Left renal cortex interstitium (tissue), 4 donors: Measurements from ENCODE around the gene RDH14. TPM values are rescaled to one million over a fixed set of nuclear protein-coding genes. Genes with fewer than 3 reads are reported as not detected.

ENCODE experiments used
- DNase-seq, 4 donors: peaks; one replicate each; pipeline ENCODE4 v3.0.0-alpha.2; 2013; ENCODE audit warnings: low read depth in 4 of 4, low spot score in 2 of 4, missing footprints in 1 of 4
- polyA plus RNA-seq, 4 donors: library from polyadenylated mRNA; unstranded; fragments of 120-200 nt; gene quantifications; one replicate each; pipeline ENCODE4 v1.2.1, GENCODE V29; 2013; ENCODE audit not compliant: insufficient read length in 4 of 4

The RDH14 gene
- 10 to 100 TPM; 37.1 to 45.5 (median 42.2) TPM for polyA plus RNA-seq

GRCh38 chr2:18560031-18560796, at the start of gene RDH14:
RDH14 (minus strand) TSS chr2:18560653; CDS start chr2:18560572, 81 bp downstream.
- DNase-seq = peak; percentile 41 to 95 (median 88)

GRCh38 chr2:18610090-18610489, 49.6 kb upstream of the RDH14 start:
- no peak for DNase-seq

GRCh38 chr2:18605115-18605514, 44.7 kb upstream of the RDH14 start:
- no peak for DNase-seq

GRCh38 chr2:18604531-18604885, 44.1 kb upstream of the RDH14 start:
- no peak for DNase-seq

GRCh38 chr2:18603854-18604530, 43.5 kb upstream of the RDH14 start:
- DNase-seq = no peak

GRCh38 chr2:18602298-18602697, 41.8 kb upstream of the RDH14 start:
- no peak for DNase-seq

GRCh38 chr2:18600255-18600613, 39.8 kb upstream of the RDH14 start:
- no peak for DNase-seq

GRCh38 chr2:18599509-18600254, 39.2 kb upstream of the RDH14 start:
- DNase-seq = no peak

GRCh38 chr2:18598848-18599484, 38.5 kb upstream of the RDH14 start:
- DNase-seq = no peak

- DNase-seq = no peak
These were observed 37.2 kb upstream of the RDH14 start for GRCh38 chr2:18597618-18598017.

- DNase-seq = no peak
These were observed 36.5 kb upstream of the RDH14 start for GRCh38 chr2:18596993-18597392.

- no peak for DNase-seq
These were observed 33.0 kb upstream of the RDH14 start for GRCh38 chr2:18593496-18593895.

GRCh38 chr2:18592372-18592771, 31.9 kb upstream of the RDH14 start:
- DNase-seq = no peak

GRCh38 chr2:18589354-18589753, 28.9 kb upstream of the RDH14 start, which contains the start of gene NT5C1B:
NT5C1B (minus strand) TSS chr2:18589569; CDS start chr2:18589468, 101 bp downstream.
- no peak for DNase-seq

- no peak for DNase-seq
These were observed 28.3 kb upstream of the RDH14 start for GRCh38 chr2:18588802-18589201.

- DNase-seq = no peak
These were observed 27.6 kb upstream of the RDH14 start for GRCh38 chr2:18588049-18588448.

- DNase-seq = no peak
These were observed 25.1 kb upstream of the RDH14 start for GRCh38 chr2:18585526-18585925.

GRCh38 chr2:18584608-18584954, 24.1 kb upstream of the RDH14 start:
- DNase-seq = no peak

- no peak for DNase-seq
These were observed 23.6 kb upstream of the RDH14 start for GRCh38 chr2:18583905-18584607.

GRCh38 chr2:18580606-18581005, 20.2 kb upstream of the RDH14 start:
- no peak for DNase-seq
